Hepatocyte (in vitro differentiated cells): ENCODE results near the gene WBP11. TPM values are rescaled to one million over a fixed set of nuclear protein-coding genes. Genes with fewer than 3 reads are reported as not detected.

Source experiments
- DNase-seq: peaks from one replicate; pipeline ENCODE4 v3.0.0-alpha.2; 2016; ENCODE audit warnings: low spot score
- H2AFZ ChIP-seq: fragments of 200-600 bp; sonication (generic); 2 replicates; pipeline ENCODE4 v1.6.0; 2016; ENCODE audit warnings: antibody characterized with exemption, mild to moderate bottlenecking
- H3K27ac ChIP-seq: fragments of 200-600 bp; sonication (generic); 2 replicates; pipeline ENCODE4 v1.5.1; 2016; ENCODE audit warnings: mild to moderate bottlenecking
- H3K27me3 ChIP-seq: fragments of 200-600 bp; sonication (generic); 2 replicates; pipeline ENCODE4 v1.6.1; 2016
- H3K36me3 ChIP-seq: fragments of 200-600 bp; sonication (generic); replicated peaks from 2 replicates; pipeline ENCODE4 v1.5.1; 2016; ENCODE audit warnings: low read depth; ENCODE audit not compliant: insufficient read depth
- H3K4me1 ChIP-seq: fragments of 200-600 bp; sonication (generic); 2 replicates; pipeline ENCODE4 v1.5.1; 2016; ENCODE audit warnings: mild to moderate bottlenecking, moderate library complexity; ENCODE audit not compliant: insufficient read depth
- H3K4me2 ChIP-seq: fragments of 200-600 bp; sonication (generic); 2 replicates; pipeline ENCODE4 v1.6.0; 2016
- H3K4me3 ChIP-seq: fragments of 200-600 bp; sonication (generic); 2 replicates; pipeline ENCODE4 v1.5.1; 2016; ENCODE audit warnings: mild to moderate bottlenecking
- H3K79me2 ChIP-seq: fragments of 200-600 bp; sonication (generic); 2 replicates; pipeline ENCODE4 v1.6.0; 2017; ENCODE audit warnings: mild to moderate bottlenecking
- H3K9me2 ChIP-seq: fragments of 200-600 bp; sonication (generic); replicated peaks from 2 replicates; pipeline ENCODE4 v1.6.0; 2017; ENCODE audit warnings: mild to moderate bottlenecking; ENCODE audit not compliant: insufficient read depth
- H3K9me3 ChIP-seq: fragments of 200-600 bp; sonication (generic); 2 replicates; pipeline ENCODE4 v1.5.1; 2016; ENCODE audit warnings: low read depth, mild to moderate bottlenecking
- H4K20me1 ChIP-seq: fragments of 200-600 bp; sonication (generic); 2 replicates; pipeline ENCODE4 v1.6.0; 2016; ENCODE audit warnings: mild to moderate bottlenecking; ENCODE audit not compliant: insufficient read depth, poor library complexity, severe bottlenecking
- EZH2 ChIP-seq: fragments of 200-600 bp; sonication (generic); IDR thresholded peaks from 2 replicates; pipeline ENCODE4 v1.6.1; 2016; ENCODE audit warnings: antibody characterized with exemption, mild to moderate bottlenecking, borderline replicate concordance
- EZH2phosphoT487 ChIP-seq: fragments of 200-600 bp; sonication (generic); IDR thresholded peaks from one replicate; pipeline ENCODE4 v1.6.1; 2018; ENCODE audit warnings: antibody characterized with exemption, mild to moderate bottlenecking, low read depth, moderate library complexity; ENCODE audit not compliant: unreplicated experiment, severe bottlenecking
- WGBS: methylation state at CpG from one replicate; pipeline ENCODE4 v1.1.6; 2016; ENCODE audit warnings: low lambda C conversion rate; ENCODE audit errors: missing lambda C conversion rate; 5-methylcytosine and 5-hydroxymethylcytosine counted together
- polyA plus RNA-seq: library from polyadenylated mRNA; unstranded; fragments of >200 nt; fragmentation: Nextera tagmentation; extraction: Ambion mirVana; gene quantifications from 2 replicates; pipeline ENCODE4 v1.2.1, GENCODE V29; 2016
- total RNA-seq: library from RNA; depleted of rRNA; stranded (reverse); fragments of >200 nt; gene quantifications from 2 replicates; pipeline ENCODE4 v1.2.3, GENCODE V29; 2014
- TF ChIP-seq, protein P1 (sequence below): fragments of 200-600 bp; sonication (generic); IDR thresholded peaks from 2 replicates; pipeline ENCODE4 v1.5.1; 2016; ENCODE audit warnings: antibody characterized with exemption, mild to moderate bottlenecking; ENCODE audit not compliant: poor library complexity

The WBP11 gene
- total and polyA plus RNA-seq, 2 experiments from 2014 or later: 26.6 to 39.3 TPM

- Histone ChIP-seq H3K4me3 (no peak overlapping the region), H3K9me3 (no peaks in the 10 kb centered on the region), H3K27ac (no peak overlapping the region), H3K9me2 (no peaks in the 10 kb centered on the region), H3K4me1 (peaks cover 36% of the 10 kb centered on the region), H3K79me2 (no peaks in the 10 kb centered on the region), H3K27me3 (no peaks in the 10 kb centered on the region), H2AFZ (no peak overlapping the region), H3K36me3 (no peaks in the 10 kb centered on the region), H3K4me2 (no peak overlapping the region), H4K20me1 (no peaks in the 10 kb centered on the region)
- 10% methylated on average over 2 of the region's 3 CpGs for WGBS
- peak; percentile 77 for DNase-seq
- TF ChIP-seq EZH2phosphoT487: no peak
- TF ChIP-seq, protein P1, sequence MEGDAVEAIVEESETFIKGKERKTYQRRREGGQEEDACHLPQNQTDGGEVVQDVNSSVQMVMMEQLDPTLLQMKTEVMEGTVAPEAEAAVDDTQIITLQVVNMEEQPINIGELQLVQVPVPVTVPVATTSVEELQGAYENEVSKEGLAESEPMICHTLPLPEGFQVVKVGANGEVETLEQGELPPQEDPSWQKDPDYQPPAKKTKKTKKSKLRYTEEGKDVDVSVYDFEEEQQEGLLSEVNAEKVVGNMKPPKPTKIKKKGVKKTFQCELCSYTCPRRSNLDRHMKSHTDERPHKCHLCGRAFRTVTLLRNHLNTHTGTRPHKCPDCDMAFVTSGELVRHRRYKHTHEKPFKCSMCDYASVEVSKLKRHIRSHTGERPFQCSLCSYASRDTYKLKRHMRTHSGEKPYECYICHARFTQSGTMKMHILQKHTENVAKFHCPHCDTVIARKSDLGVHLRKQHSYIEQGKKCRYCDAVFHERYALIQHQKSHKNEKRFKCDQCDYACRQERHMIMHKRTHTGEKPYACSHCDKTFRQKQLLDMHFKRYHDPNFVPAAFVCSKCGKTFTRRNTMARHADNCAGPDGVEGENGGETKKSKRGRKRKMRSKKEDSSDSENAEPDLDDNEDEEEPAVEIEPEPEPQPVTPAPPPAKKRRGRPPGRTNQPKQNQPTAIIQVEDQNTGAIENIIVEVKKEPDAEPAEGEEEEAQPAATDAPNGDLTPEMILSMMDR: peak; percentile 89
These were observed 42.1 kb upstream of the WBP11 start for GRCh38 chr12:14845350-14845750.

DNA sequence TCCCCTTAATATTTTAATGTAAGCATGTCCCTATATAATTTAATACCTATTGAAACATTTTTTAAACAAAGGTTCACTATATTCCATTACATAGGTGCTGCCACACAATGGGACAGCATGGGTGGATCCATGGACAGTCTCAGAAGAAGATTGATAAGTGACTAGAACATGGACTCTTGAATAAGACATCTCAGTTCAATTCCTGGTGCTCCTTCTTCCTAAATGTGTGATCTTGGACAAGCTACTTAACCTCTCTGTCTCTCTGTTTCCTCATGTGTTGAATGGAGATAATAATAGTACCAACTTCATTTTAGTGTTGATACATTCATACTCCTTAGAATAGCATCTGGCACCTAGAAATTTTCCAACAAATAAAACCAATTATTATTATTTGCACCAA lies 41.1 kb upstream of the WBP11 start:
- Histone ChIP-seq H3K79me2 (no peaks in the 10 kb centered on the region), H3K27ac (no peak overlapping the region), H3K4me3 (no peak overlapping the region), H3K4me2 (no peak overlapping the region), H3K9me2 (no peaks in the 10 kb centered on the region), H3K4me1 (peaks cover 36% of the 10 kb centered on the region), H4K20me1 (no peaks in the 10 kb centered on the region), H3K9me3 (no peaks in the 10 kb centered on the region), H2AFZ (no peak overlapping the region), H3K27me3 (no peaks in the 10 kb centered on the region), H3K36me3 (no peaks in the 10 kb centered on the region)
- no peak for DNase-seq
- no peak for TF ChIP-seq EZH2phosphoT487
- TF ChIP-seq, protein P1: no peak
- no peak for TF ChIP-seq EZH2

- no peaks in the 10 kb centered on the region for H3K9me3 ChIP-seq
- peak within 1 kb of the TSS; percentile 27 for H2AFZ ChIP-seq
- 56% methylated on average over 10 of the region's 10 CpGs for WGBS
- H3K4me2 ChIP-seq: peak within 1 kb of the TSS; percentile 45
- no peak for TF ChIP-seq EZH2
- TF ChIP-seq EZH2phosphoT487: no peak
- TF ChIP-seq, protein P1: no peak
- no peaks in the 10 kb centered on the region for H3K79me2 ChIP-seq
- H3K4me3 ChIP-seq: peak within 1 kb of the TSS; percentile 2
- peaks cover 36% of the 10 kb centered on the region for H3K4me1 ChIP-seq
- no peaks in the 10 kb centered on the region for H3K9me2 ChIP-seq
- no peaks in the 10 kb centered on the region for H4K20me1 ChIP-seq
- H3K27ac ChIP-seq: peak within 1 kb of the TSS; percentile 77
- no peaks in the 10 kb centered on the region for H3K27me3 ChIP-seq
- DNase-seq: no peak
- H3K36me3 ChIP-seq: no peaks in the 10 kb centered on the region
These were observed 40.2 kb upstream of the WBP11 start, which contains the start of gene ART4 for GRCh38 chr12:14843425-14843887. TSS of gene ART4 (minus strand) at chr12:14843526. CDS start at chr12:14843113, 413 bp downstream.

GRCh38 chr12:14842315-14842714 lies 39.0 kb upstream of the WBP11 start:
- WGBS: 49% methylated on average over 3 of the region's 3 CpGs
- Histone ChIP-seq H2AFZ (no peak overlapping the region), H3K4me3 (peak overlapping the region; percentile 2), H3K4me1 (peaks cover 36% of the 10 kb centered on the region), H3K9me3 (no peaks in the 10 kb centered on the region), H3K9me2 (no peaks in the 10 kb centered on the region), H4K20me1 (no peaks in the 10 kb centered on the region), H3K4me2 (peak overlapping the region; percentile 45), H3K27ac (peak overlapping the region; percentile 77), H3K36me3 (no peaks in the 10 kb centered on the region), H3K79me2 (no peaks in the 10 kb centered on the region), H3K27me3 (no peaks in the 10 kb centered on the region)
- no peak for DNase-seq
- TF ChIP-seq, protein P1: no peak
- TF ChIP-seq EZH2phosphoT487: no peak
- no peak for TF ChIP-seq EZH2
